Stimulated activated CD8-positive, alpha-beta memory T cell treated with anti-CD3 and anti-CD28 coated beads, Interleukin-2, amount 100 ng/mL, for 1 hour (primary cell): Measurements from ENCODE around the gene ASB5.
"Not testable (repeated sequence)": the region's sequence is repeated elsewhere in the genome, so short reads cannot be mapped to it uniquely, and the experiment has no call there.

Experiments used
- DNase-seq, 2 donors: peaks; one replicate each; pipeline ENCODE4 v3.0.0-alpha.2; 2020; ENCODE audit warnings: low read depth in 2 of 2

ASB5 gene

GRCh38 chr4:176222149-176222548 is 46.9 kb downstream of the ASB5 start:
- no peak for DNase-seq

- no peak for DNase-seq
Observed at GRCh38 chr4:176217510-176217909, 51.5 kb downstream of the ASB5 start.

GRCh38 chr4:176212351-176212750 is 56.7 kb downstream of the ASB5 start:
- not testable (repeated sequence) for DNase-seq

- DNase-seq, result no peak
Observed at GRCh38 chr4:176210579-176211296, 58.3 kb downstream of the ASB5 start.

GRCh38 chr4:176210101-176210500 is 58.9 kb downstream of the ASB5 start:
- no peak for DNase-seq

- no peak for DNase-seq
Observed at GRCh38 chr4:176209535-176209934, 59.5 kb downstream of the ASB5 start.

- DNase-seq, result no peak
Observed at GRCh38 chr4:176207839-176208238, 61.2 kb downstream of the ASB5 start.

- DNase-seq, result no peak
Observed at GRCh38 chr4:176205299-176205698, 63.7 kb downstream of the ASB5 start.

GRCh38 chr4:176198316-176198903 is 70.6 kb downstream of the ASB5 start:
- no peak for DNase-seq

GRCh38 chr4:176195184-176195978 is 73.6 kb downstream of the ASB5 start, which contains the start of gene SPATA4:
SPATA4 (minus strand) TSS chr4:176195585; CDS start chr4:176195562, 23 bp downstream.
- DNase-seq, result peak; percentile 87 to 91

- no peak for DNase-seq
Observed at GRCh38 chr4:176193938-176194337, 75.1 kb downstream of the ASB5 start.

- DNase-seq, result no peak
Observed at GRCh38 chr4:176193126-176193525, 75.9 kb downstream of the ASB5 start.

GRCh38 chr4:176191974-176192373 is 77.0 kb downstream of the ASB5 start:
- DNase-seq, result no peak

GRCh38 chr4:176189891-176190795 is 78.9 kb downstream of the ASB5 start:
- no peak for DNase-seq

- no peak for DNase-seq
Observed at GRCh38 chr4:176188654-176189053, 80.4 kb downstream of the ASB5 start.

GRCh38 chr4:176187624-176188023 is 81.4 kb downstream of the ASB5 start:
- no peak for DNase-seq

- DNase-seq, result no peak
Observed at GRCh38 chr4:176186671-176187395, 82.2 kb downstream of the ASB5 start.

GRCh38 chr4:176186067-176186466 is 83.0 kb downstream of the ASB5 start:
- no peak for DNase-seq

- DNase-seq, result no peak
Observed at GRCh38 chr4:176185051-176185450, 84.0 kb downstream of the ASB5 start.
